Thoracic aorta (tissue), 2 donors: ENCODE measurements around the gene EPHX1. TPM values are rescaled to one million over a fixed set of nuclear protein-coding genes. Genes with fewer than 3 reads are reported as not detected.
"Not testable (repeated sequence)": the region's sequence is repeated elsewhere in the genome, so short reads cannot be mapped to it uniquely, and the experiment has no call there.

Source experiments
- ATAC-seq: fragments of 150-250 bp; one replicate; pipeline ENCODE4 v1.8.0; 2017; ENCODE audit warnings: low read depth; ENCODE audit not compliant: insufficient number of reproducible peaks, low FRiP score
- DNase-seq: peaks from one replicate; pipeline ENCODE4 v3.0.0-alpha.2; 2020; ENCODE audit warnings: low spot score
- H3K27ac ChIP-seq, 2 donors: fragments of 200-600 bp; sonication (generic); 1 replicate in 1 of 2; 2 replicates in 1 of 2; pipeline ENCODE4 v1.5.1; 2016; ENCODE audit warnings: mild to moderate bottlenecking in 2 of 2, moderate library complexity in 2 of 2
- H3K27me3 ChIP-seq: fragments of 200-600 bp; sonication (generic); replicated peaks from 2 replicates; pipeline ENCODE4 v1.6.0; 2016; ENCODE audit warnings: mild to moderate bottlenecking; ENCODE audit not compliant: insufficient read depth
- H3K36me3 ChIP-seq: fragments of 200-600 bp; sonication (generic); one replicate; pipeline ENCODE4 v1.5.1; 2016
- H3K4me1 ChIP-seq, 2 donors: fragments of 200-600 bp; sonication (generic); 1 replicate in 1 of 2; 2 replicates in 1 of 2; pipeline versions ENCODE4 v1.5.1 to v1.6.0; 2016; ENCODE audit warnings: low read depth in 2 of 2, mild to moderate bottlenecking in 1 of 2; ENCODE audit not compliant: control insufficient read depth in 1 of 2
- H3K4me3 ChIP-seq: fragments of 200-600 bp; sonication (generic); 2 replicates; pipeline ENCODE4 v1.5.1; 2016; ENCODE audit warnings: mild to moderate bottlenecking
- H3K9me3 ChIP-seq: fragments of 200-600 bp; sonication (generic); 2 replicates; pipeline ENCODE4 v1.5.1; 2016
- CTCF ChIP-seq: fragments of 200-600 bp; sonication (generic); IDR thresholded peaks from one replicate; pipeline ENCODE4 v1.5.1; 2019; ENCODE audit warnings: antibody characterized with exemption
- total RNA-seq, 2 donors: library from RNA; depleted of rRNA; stranded (reverse); fragments of >200 nt; gene quantifications; one replicate each; pipeline versions ENCODE4 v1.1.0 to v1.2.3, GENCODE V29; 2016

Gene EPHX1
- total RNA-seq, 2 donors from 2014 or later, result 58.9 to 77.6 TPM

DNA sequence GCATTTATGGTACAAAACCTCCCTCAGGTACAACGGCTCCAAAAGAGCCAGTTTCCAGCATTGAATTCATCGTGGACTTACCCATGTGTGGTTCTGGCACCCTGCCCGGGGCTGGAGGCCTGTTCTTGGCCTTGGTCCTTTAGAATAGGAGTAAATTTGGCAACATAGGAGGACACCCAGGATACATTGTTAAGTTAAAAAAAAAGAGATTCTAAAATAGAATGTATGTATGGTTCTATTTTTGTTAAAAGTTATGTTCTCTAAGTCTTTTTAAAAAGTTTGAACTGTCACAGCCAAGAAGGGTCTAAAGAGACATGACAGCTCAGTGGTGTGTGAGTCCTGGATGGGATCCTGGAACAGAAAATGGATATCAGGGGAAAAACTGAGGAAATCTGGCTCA is 25.9 kb downstream of the EPHX1 start:
- ATAC-seq (no peak), DNase-seq (no peak)
- TF ChIP-seq CTCF, result no peak

GRCh38 chr1:225836296-225836695 is 26.4 kb downstream of the EPHX1 start:
- H3K9me3 ChIP-seq, H3K27me3 ChIP-seq, ATAC-seq, DNase-seq, H3K4me3 ChIP-seq: not testable (repeated sequence)
- Histone ChIP-seq H3K27ac (peak overlapping the region; percentile 31 to 35), H3K36me3 (peaks cover 20% of the 10 kb centered on the region), H3K4me1 (peaks cover 9 to 20% of the 10 kb centered on the region in 2 donors)

More for the DNA sequence above, 25.9 kb downstream of the EPHX1 start:
- Histone ChIP-seq H3K36me3 (peaks cover 25% of the 10 kb centered on the region), H3K9me3 (no peaks in the 10 kb centered on the region), H3K27ac (peak overlapping the region; percentile 31 to 70), H3K4me3 (no peak overlapping the region), H3K4me1 (peaks cover 9 to 20% of the 10 kb centered on the region in 2 donors), H3K27me3 (no peaks in the 10 kb centered on the region)

- Histone ChIP-seq H3K9me3 (no peaks in the 10 kb centered on the region), H3K27me3 (no peaks in the 10 kb centered on the region), H3K27ac (no peak overlapping the region), H3K36me3 (peaks cover 14% of the 10 kb centered on the region), H3K4me3 (no peak overlapping the region), H3K4me1 (peaks cover 9 to 20% of the 10 kb centered on the region in 2 donors)
- DNase-seq (no peak), ATAC-seq (no peak)
- TF ChIP-seq CTCF, result no peak
These were observed 28.9 kb downstream of the EPHX1 start for GRCh38 chr1:225838793-225839192.

DNA sequence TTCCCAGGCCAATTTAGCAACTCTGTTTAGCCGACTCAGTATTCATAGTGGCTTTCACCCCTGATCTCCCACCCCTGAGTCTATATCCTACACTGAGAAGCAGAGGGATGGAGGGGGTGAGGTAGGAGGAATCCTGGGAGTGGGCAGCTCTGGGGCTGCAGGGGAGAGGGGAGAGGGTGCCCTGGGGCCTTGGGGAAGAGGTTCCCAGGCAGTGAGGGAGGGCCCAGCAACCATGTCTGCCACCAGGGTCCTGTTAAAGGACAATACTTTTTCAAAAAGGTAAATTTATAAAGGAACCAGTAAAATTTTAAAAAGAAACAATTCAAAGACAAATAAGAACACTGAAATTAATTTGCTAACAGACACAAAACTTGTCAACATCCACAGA is 30.3 kb downstream of the EPHX1 start:
- DNase-seq, result no peak
- Histone ChIP-seq H3K27ac (no peak overlapping the region), H3K27me3 (no peaks in the 10 kb centered on the region), H3K4me3 (no peak overlapping the region), H3K36me3 (peaks cover 21% of the 10 kb centered on the region), H3K4me1 (peaks cover under 1 to 11% of the 10 kb centered on the region in 2 donors), H3K9me3 (no peaks in the 10 kb centered on the region)
- TF ChIP-seq CTCF, result no peak
- ATAC-seq, result no peak

- H3K4me1 ChIP-seq, result peaks cover 0 to 11% of the 10 kb centered on the region in 2 donors
- no peaks in the 10 kb centered on the region for H3K9me3 ChIP-seq
- ATAC-seq (no peak), DNase-seq (no peak)
- TF ChIP-seq CTCF, result no peak
- peaks cover 21% of the 10 kb centered on the region for H3K36me3 ChIP-seq
- H3K4me3 ChIP-seq, result no peak overlapping the region
- no peaks in the 10 kb centered on the region for H3K27me3 ChIP-seq
- no peak overlapping the region for H3K27ac ChIP-seq
These were observed 30.8 kb downstream of the EPHX1 start for GRCh38 chr1:225840713-225841112.

DNA sequence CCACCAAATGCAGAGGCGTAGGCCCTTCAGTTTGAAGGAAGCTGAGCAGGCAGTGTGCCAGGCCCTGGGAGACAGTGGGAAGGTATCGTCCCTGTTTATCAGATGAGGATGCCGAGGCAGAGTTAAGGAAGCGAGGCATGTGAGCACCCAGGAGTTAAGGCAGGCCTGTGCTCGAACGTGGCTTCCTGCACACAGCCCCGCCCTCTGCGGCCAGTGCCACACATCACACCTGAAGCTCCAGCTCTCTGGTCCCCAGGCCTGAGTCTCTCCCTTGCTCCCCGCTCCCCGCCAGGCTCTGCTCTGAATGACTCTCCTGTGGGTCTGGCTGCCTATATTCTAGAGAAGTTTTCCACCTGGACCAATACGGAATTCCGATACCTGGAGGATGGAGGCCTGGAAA is 32.1 kb downstream of the EPHX1 start:
- Histone ChIP-seq H3K27ac (no peak overlapping the region), H3K4me3 (no peak overlapping the region), H3K27me3 (no peaks in the 10 kb centered on the region), H3K36me3 (peaks cover 24% of the 10 kb centered on the region), H3K4me1 (peaks cover 0 to 8% of the 10 kb centered on the region in 2 donors), H3K9me3 (no peaks in the 10 kb centered on the region)
- TF ChIP-seq CTCF, result no peak
- no peak for ATAC-seq
- no peak for DNase-seq
